Heart right ventricle (tissue), 16 donors: ENCODE measurements around the gene SLC4A8. TPM values are rescaled to one million over a fixed set of nuclear protein-coding genes. Genes with fewer than 3 reads are reported as not detected.

ENCODE experiments used
- ATAC-seq, 8 donors: fragments of 200-7000 bp; cut with Tn5 transposase; one replicate each; pipeline ENCODE4 v1.9.1; 2020; ENCODE audit warnings: mild to moderate bottlenecking in 8 of 8, moderate library complexity in 8 of 8, moderate number of reproducible peaks in 1 of 8
- DNase-seq, 2 donors: peaks; one replicate each; pipeline ENCODE4 v3.0.0-alpha.2; 2020
- H3K27ac ChIP-seq, 10 donors: fragments of 200-600 bp; sonication (generic) in 2 of 10; one replicate each; pipeline versions ENCODE4 v1.5.0 to v1.8.0; 2020 to 2022; ENCODE audit warnings: mild to moderate bottlenecking in 3 of 10
- H3K27me3 ChIP-seq, 7 donors: fragments of 200-600 bp; one replicate each; pipeline ENCODE4 v1.8.0; 2021 to 2022; ENCODE audit warnings: mild to moderate bottlenecking in 2 of 7
- H3K36me3 ChIP-seq, 9 donors: fragments of 200-600 bp; sonication (generic) in 1 of 9; one replicate each; pipeline versions ENCODE4 v1.5.0 to v1.8.0; 2020 to 2022; ENCODE audit warnings: mild to moderate bottlenecking in 2 of 9
- H3K4me1 ChIP-seq, 9 donors: fragments of 200-600 bp; sonication (generic) in 1 of 9; one replicate each; pipeline versions ENCODE4 v1.5.0 to v1.8.0; 2020 to 2022; ENCODE audit warnings: mild to moderate bottlenecking in 4 of 9
- H3K4me3 ChIP-seq, 10 donors: fragments of 200-600 bp; sonication (generic) in 2 of 10; one replicate each; pipeline versions ENCODE4 v1.5.0 to v1.8.0; 2020 to 2022; ENCODE audit warnings: mild to moderate bottlenecking in 7 of 10, moderate library complexity in 2 of 10
- H3K9me3 ChIP-seq, 11 donors: fragments of 200-600 bp in 10 of 11; sonication (generic) in 2 of 11; one replicate each; pipeline versions ENCODE4 v1.5.0 to v1.8.0; 2013 to 2022; ENCODE audit warnings: mild to moderate bottlenecking in 2 of 11, control low read depth in 1 of 11, moderate library complexity in 1 of 11
- CTCF ChIP-seq, 9 donors: fragments of 200-600 bp; sonication (generic) in 2 of 9; IDR thresholded peaks; one replicate each; pipeline versions ENCODE4 v1.5.0 to v1.8.0; 2021 to 2022; ENCODE audit warnings: antibody characterized with exemption in 9 of 9, mild to moderate bottlenecking in 5 of 9, moderate library complexity in 1 of 9
- WGBS, 2 donors: extraction: QIAGEN DNeasy Blood & Tissue Kit; methylation state at CpG; one replicate each; pipeline ENCODE4 v1.1.7; 2013; ENCODE audit warnings: inconsistent platforms in 1 of 2; 5-methylcytosine and 5-hydroxymethylcytosine counted together
- intact Hi-C, 10 donors: fragments of 100-400 bp; cut with DNase I; formaldehyde crosslinking; loops; one replicate each; pipeline versions ENCODE4 v1.11.1 to v1.14.2; 2022
- polyA plus RNA-seq, 2 donors: library from polyadenylated mRNA; stranded (reverse); fragments of 200-250 nt; gene quantifications; one replicate each; pipeline ENCODE4 v1.2.3, GENCODE V29; 2013
- total RNA-seq, 10 donors: library from RNA; stranded (reverse); fragmentation: NEBNext Ultra II Directional in 3 of 10; extraction: Animal tissue kit (Norgen Biotek cat#: 25700) in 3 of 10; gene quantifications; one replicate each; pipeline versions ENCODE4 v1.2.1 to v1.2.4, GENCODE V29; 2021 to 2023
- donor health status: Arrhythmogenic right ventricular cardiomyopathy.
- donor health status: ischemic (EF 13 %, LVEDD 7.1; RV severe dilation, severe dysfunction).
- donor health status: healthy with polysubstance abuse.
- donor health status: DM: no; HTN: yes; CAD: no.
- donor health status: DM: no; HTN: no; CAD: no.
- donor health status: ischemic (EF 25% LVEDD 6.9; RV normal size, moderate dysfunction).
- donor health status: ischemic (EF 25% LVEDD 5.7; RV mildly dilated, moderate dysfunction).
- donor health status: healthy.
- donor health status: DM: yes; HTN: yes; CAD: no.
- donor health status: Ischemic cardiomyopathy.
- donor health status: ischemic (EF 35%, LVEDD 5.7; RV mildly dilated, moderate dysfunction).
- donor health status: nonischemic (EF 11% LVEDD 7.7; RV severe dilation, severe dysfunction).
- donor health status: DM: yes; HTN: yes; CAD: no.
- donor health status: PGD.
- donor health status: ischemic (EF 29% LVEDD 5.4; RV normal size, mild dysfunction).
- donor health status: nonischemic (EF 23%, LVEDD 6.1; RV moderate dilation, normal function).

The SLC4A8 gene
- total and polyA plus RNA-seq, 12 donors: 0.12 to 1.8 (median 0.58) TPM

GRCh38 chr12:51527966-51528365, 103.3 kb downstream of the SLC4A8 start:
- DNase-seq: no peak
- WGBS, 2 donors: 72 to 74% methylated on average over 3 of the region's 3 CpGs
- no peaks in the 10 kb centered on the region for H3K4me1 ChIP-seq
- H3K36me3 ChIP-seq: no peaks in the 10 kb centered on the region
- H3K4me3 ChIP-seq: no peak overlapping the region
- intact Hi-C loops: no loop called here
- no peak overlapping the region for H3K27ac ChIP-seq
- no peak for TF ChIP-seq CTCF (IDR thresholded peaks at IDR 0.05)
- H3K9me3 ChIP-seq: no peaks in the 10 kb centered on the region
- ATAC-seq: no peak
- peaks cover 0 to 25% (median 21%) of the 10 kb centered on the region in 7 donors for H3K27me3 ChIP-seq

- no peak for DNase-seq
- H3K27me3 ChIP-seq: peaks cover 0 to 35% (median 23%) of the 10 kb centered on the region in 7 donors
- H3K36me3 ChIP-seq: no peaks in the 10 kb centered on the region
- intact Hi-C loops: no loop called here
- H3K27ac ChIP-seq: no peak overlapping the region
- no peak overlapping the region for H3K4me3 ChIP-seq
- no peaks in the 10 kb centered on the region for H3K4me1 ChIP-seq
- no peak for ATAC-seq
- TF ChIP-seq CTCF (IDR thresholded peaks at IDR 0.05): no peak
- 81 to 86% methylated on average over 6 of the region's 6 CpGs for WGBS, 2 donors
- H3K9me3 ChIP-seq: no peaks in the 10 kb centered on the region
Observed at GRCh38 chr12:51528852-51529650, 104.4 kb downstream of the SLC4A8 start.

- no peaks in the 10 kb centered on the region for H3K4me1 ChIP-seq
- ATAC-seq: no peak
- TF ChIP-seq CTCF (IDR thresholded peaks at IDR 0.05): no peak
- no peaks in the 10 kb centered on the region for H3K36me3 ChIP-seq
- H3K27me3 ChIP-seq: peaks cover 0 to 38% (median 26%) of the 10 kb centered on the region in 7 donors
- H3K4me3 ChIP-seq: no peak overlapping the region
- H3K27ac ChIP-seq: no peak overlapping the region
- 84 to 89% methylated on average over 3 of the region's 3 CpGs for WGBS, 2 donors
- intact Hi-C loops: no loop called here
- DNase-seq: no peak
- H3K9me3 ChIP-seq: no peaks in the 10 kb centered on the region
Observed at GRCh38 chr12:51529651-51529970, 105.0 kb downstream of the SLC4A8 start.

- Histone ChIP-seq H3K27ac (no peak overlapping the region), H3K4me3 (no peak overlapping the region), H3K9me3 (no peaks in the 10 kb centered on the region), H3K27me3 (peaks cover 0 to 44% (median 29%) of the 10 kb centered on the region in 7 donors), H3K36me3 (no peaks in the 10 kb centered on the region), H3K4me1 (no peaks in the 10 kb centered on the region)
- intact Hi-C loops: loop anchor here in 4 of 10 donors (5.0 to 10.0 kb wide), 5 partner anchors 103 to 342 kb away; partner anchors contain the start of gene SLC4A8 (in 1 of the 4)
- WGBS, 2 donors: 90 to 93% methylated on average over 4 of the region's 4 CpGs
- TF ChIP-seq CTCF (IDR thresholded peaks at IDR 0.05): no peak
- no peak for ATAC-seq
- DNase-seq: no peak
Observed at GRCh38 chr12:51530208-51530607, 105.6 kb downstream of the SLC4A8 start.
